Skeletal muscle satellite cell (primary cell): Measurements from ENCODE around the gene PSMG2.
"Not testable (repeated sequence)": the region's sequence is repeated elsewhere in the genome, so short reads cannot be mapped to it uniquely, and the experiment has no call there.

Experiments used
- H3K27me3 ChIP-seq: 2 replicates; pipeline ENCODE4 v1.7.0; 2013; ENCODE audit warnings: low read length; ENCODE audit not compliant: control insufficient read depth, insufficient read depth
- H3K36me3 ChIP-seq: 2 replicates; pipeline ENCODE4 v1.7.0; 2013; ENCODE audit warnings: mild to moderate bottlenecking, control low read depth, low read length; ENCODE audit not compliant: insufficient read depth
- H3K4me1 ChIP-seq: 2 replicates; pipeline ENCODE4 v1.7.0; 2013; ENCODE audit warnings: low read length; ENCODE audit not compliant: control insufficient read depth, insufficient read depth
- H3K4me2 ChIP-seq: 2 replicates; pipeline ENCODE4 v1.7.0; 2013; ENCODE audit warnings: mild to moderate bottlenecking, low read length
- H3K4me3 ChIP-seq: 2 replicates; pipeline ENCODE4 v1.7.0; 2013; ENCODE audit warnings: low read length
- H3K9ac ChIP-seq: 2 replicates; pipeline ENCODE4 v1.7.0; 2013; ENCODE audit warnings: mild to moderate bottlenecking, low read depth, low read length, moderate library complexity
- H3K9me3 ChIP-seq: replicated peaks from 2 replicates; pipeline ENCODE4 v1.7.0; 2013; ENCODE audit warnings: mild to moderate bottlenecking, control low read depth, low read length

The PSMG2 gene

DNA sequence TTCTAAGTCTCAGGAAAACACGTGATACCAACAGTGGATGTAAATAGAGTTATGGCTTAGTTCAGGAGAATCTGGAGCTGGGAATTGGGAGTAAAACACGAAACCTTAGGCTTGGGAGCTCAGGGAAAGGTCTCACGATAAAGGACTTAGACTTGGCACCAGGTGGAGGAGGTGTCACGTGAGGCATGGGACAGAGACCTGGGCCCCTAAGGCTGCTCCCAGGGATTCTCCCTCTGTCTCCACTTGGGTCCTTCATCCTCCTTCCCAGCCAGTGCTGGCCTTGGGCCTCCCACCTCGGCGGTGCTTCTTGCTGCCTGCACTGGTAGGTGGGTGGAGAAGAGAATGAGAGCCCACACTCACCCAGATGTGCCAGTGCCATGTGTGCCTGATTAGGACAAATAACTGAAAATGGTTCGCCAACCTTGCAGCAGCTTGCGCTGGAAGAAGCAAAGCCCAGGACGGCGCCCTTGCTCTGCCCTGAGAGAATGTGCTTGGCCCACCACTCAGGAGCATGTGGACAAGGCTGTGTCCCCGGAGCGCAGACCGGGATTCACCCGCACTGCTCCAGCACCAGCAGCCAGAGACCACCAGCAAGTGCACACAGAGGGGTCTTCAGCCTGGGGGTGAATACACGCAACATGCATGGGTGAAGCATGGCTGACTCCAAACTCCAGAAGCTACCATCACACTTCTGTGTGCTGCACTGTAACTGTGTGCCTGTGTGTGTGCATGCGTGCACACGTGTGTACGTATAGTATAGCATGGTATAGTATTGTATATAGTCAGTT lies 48.1 kb downstream of the PSMG2 start:
- no peaks in the 10 kb centered on the region for H3K36me3 ChIP-seq
- peak overlapping the region; percentile 33 for H3K4me2 ChIP-seq
- no peaks in the 10 kb centered on the region for H3K27me3 ChIP-seq
- H3K9me3 ChIP-seq = no peaks in the 10 kb centered on the region
- H3K9ac ChIP-seq = no peak overlapping the region
- H3K4me1 ChIP-seq = peaks cover 31% of the 10 kb centered on the region
- H3K4me3 ChIP-seq = no peak overlapping the region

DNA sequence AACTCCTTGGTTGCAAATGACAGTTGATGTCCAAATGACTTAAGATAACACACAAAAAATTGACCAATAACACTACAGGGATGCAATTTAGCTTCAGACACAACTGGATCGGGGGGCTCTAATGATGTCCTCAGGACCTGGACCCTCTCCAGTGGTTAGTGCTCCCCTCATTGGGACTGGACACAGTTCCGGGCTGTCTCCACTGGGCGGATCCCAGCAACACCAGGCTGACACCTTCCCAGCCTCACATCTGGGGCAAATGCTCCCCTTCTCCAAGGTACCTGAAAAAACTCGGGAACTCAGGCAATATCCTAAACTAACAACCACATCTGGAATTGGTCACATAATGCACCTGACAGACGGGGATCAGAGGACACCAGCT lies 48.7 kb downstream of the PSMG2 start:
- Histone ChIP-seq H3K9me3 (no peaks in the 10 kb centered on the region), H3K4me1 (peaks cover 31% of the 10 kb centered on the region), H3K4me3 (no peak overlapping the region), H3K27me3 (no peaks in the 10 kb centered on the region), H3K36me3 (no peaks in the 10 kb centered on the region), H3K9ac (no peak overlapping the region), H3K4me2 (no peak overlapping the region)

DNA sequence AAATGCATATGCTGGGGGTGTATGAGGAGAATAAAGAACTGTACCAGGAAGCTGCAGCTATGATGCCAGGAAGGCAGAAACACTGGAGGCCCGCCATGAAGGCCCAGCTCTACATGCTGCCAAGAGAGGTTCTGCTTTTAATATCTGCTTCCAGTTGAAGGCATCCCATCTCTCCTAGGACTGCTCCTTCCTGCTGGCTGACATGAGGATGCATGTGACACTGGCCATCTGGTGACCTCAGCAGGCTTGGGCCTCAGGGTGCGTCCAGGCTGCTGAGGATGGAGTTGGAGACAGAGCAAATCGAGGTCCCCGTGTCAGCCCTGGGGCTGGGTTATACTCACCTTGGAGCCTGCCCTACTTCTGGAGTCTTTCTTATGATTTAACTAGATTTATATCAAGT lies 49.0 kb downstream of the PSMG2 start:
- Histone ChIP-seq H3K4me1 (peaks cover 31% of the 10 kb centered on the region), H3K27me3 (no peaks in the 10 kb centered on the region), H3K9me3 (no peaks in the 10 kb centered on the region), H3K4me3 (no peak overlapping the region), H3K36me3 (no peaks in the 10 kb centered on the region), H3K4me2 (no peak overlapping the region), H3K9ac (no peak overlapping the region)

DNA sequence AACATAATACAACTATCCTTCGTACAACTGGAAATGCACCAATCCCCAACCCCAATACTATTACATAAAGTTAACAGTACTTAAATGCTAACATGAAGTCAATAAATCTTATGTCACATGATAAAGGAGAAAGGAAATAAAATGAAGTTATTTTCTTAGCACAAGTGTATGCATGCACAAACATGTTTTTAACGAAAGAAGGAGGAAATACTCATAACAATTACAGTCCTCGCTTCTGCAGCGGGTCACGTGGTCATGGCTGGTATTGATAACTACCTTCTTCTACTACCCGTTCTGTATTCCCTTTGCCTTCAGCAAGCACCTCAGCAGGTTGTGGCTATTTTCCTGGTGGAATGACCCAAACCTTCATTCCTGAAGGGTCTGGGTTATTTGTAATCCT lies 51.7 kb downstream of the PSMG2 start:
- Histone ChIP-seq H3K4me2 (no peak overlapping the region), H3K9me3 (no peaks in the 10 kb centered on the region), H3K27me3 (no peaks in the 10 kb centered on the region), H3K36me3 (no peaks in the 10 kb centered on the region), H3K4me1 (peaks cover 18% of the 10 kb centered on the region), H3K9ac (no peak overlapping the region), H3K4me3 (no peak overlapping the region)

DNA sequence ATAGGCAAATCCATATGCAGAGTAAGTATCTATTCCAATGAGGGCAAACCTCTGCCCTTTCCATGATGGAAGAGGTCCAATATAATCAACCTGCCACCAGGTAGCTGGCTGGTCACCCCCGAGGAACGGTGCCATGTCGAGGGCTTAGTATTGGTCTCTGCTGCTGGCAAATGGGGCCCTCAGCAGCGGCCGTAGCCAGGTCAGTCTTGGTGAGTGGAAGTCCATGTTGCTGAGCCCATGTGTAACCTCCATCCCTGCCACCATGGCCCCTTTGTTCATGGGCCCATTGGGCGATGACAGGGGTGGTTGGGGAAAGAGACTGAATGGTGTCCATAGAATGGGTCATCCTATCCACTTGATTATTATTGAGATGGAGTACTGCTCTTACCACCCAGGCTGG lies 52.8 kb downstream of the PSMG2 start:
- H3K4me3 ChIP-seq, H3K9ac ChIP-seq, H3K4me1 ChIP-seq, H3K9me3 ChIP-seq, H3K4me2 ChIP-seq, H3K27me3 ChIP-seq, H3K36me3 ChIP-seq: not testable (repeated sequence)

DNA sequence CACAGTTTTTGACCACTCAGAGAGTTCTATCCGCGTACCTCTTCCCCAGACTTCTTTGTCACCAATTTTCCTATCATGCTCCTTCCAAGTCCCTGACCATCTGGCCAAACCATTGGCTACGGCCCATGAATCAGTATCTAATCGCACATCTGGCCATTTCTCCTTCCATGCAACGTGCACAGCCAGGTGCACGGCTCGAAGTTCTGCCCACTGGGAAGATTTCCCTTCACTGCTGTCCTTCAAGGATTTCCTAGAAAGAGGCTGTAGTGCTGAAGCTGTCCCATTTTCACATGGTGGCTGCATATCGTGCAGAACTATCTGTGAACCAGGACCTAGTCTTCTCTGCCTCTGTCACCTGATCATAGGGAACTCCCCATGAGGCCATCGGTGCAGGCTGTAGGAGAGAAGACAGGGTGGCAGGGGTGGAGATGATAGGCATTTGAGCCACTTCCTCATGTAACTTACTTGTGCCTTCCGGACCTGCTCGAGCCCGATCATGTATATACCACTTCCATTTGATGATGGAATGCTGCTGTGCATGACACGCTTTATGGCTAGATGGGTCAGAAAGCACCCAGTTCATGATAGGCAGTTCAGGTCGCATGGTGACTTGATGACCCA lies 53.9 kb downstream of the PSMG2 start:
- H3K27me3 ChIP-seq, H3K36me3 ChIP-seq, H3K4me1 ChIP-seq: not testable (repeated sequence)

DNA sequence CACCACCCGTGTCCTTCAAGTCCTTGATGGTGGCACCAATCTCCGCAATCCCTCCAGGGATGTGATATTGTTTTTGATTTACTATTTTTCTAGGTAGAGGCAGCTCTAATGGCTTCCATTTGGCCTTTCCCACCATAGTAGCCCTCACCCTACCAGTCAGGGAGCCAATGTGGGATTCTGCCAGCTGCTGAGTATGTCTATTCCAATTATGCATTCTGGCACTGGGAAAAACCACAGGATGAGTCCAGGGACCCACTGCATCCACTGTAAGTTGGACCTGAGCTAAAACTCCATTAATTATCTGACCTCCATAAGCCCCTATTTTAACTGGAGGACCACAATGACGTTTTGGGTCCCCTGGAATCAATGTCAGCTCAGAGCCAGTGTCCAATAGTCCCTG lies 55.7 kb downstream of the PSMG2 start:
- H3K9me3 ChIP-seq, H3K4me3 ChIP-seq, H3K36me3 ChIP-seq, H3K27me3 ChIP-seq, H3K4me2 ChIP-seq, H3K9ac ChIP-seq, H3K4me1 ChIP-seq: not testable (repeated sequence)

More for the DNA sequence above, 53.9 kb downstream of the PSMG2 start:
- not testable (repeated sequence) for H3K9me3 ChIP-seq, H3K4me2 ChIP-seq, H3K4me3 ChIP-seq, H3K9ac ChIP-seq

DNA sequence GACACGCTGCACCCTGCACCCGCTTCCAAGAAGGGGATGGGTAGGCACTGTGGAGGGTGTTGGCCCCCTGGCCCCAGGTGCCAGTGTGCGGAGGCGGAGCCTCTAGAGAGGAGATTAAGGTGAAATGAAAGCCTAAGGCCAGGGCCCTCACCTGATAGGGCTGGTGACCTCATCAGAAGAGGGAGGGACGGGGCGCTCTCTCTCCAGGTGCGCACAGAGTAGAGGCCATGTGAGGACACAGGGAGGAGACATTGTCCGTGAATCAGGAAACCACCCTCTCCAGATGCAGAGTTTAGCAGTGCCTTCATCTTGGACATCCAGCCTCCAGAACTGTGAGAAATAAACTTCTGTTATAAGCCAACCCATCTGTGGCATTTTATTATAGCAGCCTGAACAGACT lies 62.3 kb downstream of the PSMG2 start:
- H3K27me3 ChIP-seq = no peaks in the 10 kb centered on the region
- no peak overlapping the region for H3K9ac ChIP-seq
- H3K4me1 ChIP-seq = peaks cover 15% of the 10 kb centered on the region
- H3K4me2 ChIP-seq = no peak overlapping the region
- no peaks in the 10 kb centered on the region for H3K36me3 ChIP-seq
- no peak overlapping the region for H3K4me3 ChIP-seq
- H3K9me3 ChIP-seq = no peaks in the 10 kb centered on the region

DNA sequence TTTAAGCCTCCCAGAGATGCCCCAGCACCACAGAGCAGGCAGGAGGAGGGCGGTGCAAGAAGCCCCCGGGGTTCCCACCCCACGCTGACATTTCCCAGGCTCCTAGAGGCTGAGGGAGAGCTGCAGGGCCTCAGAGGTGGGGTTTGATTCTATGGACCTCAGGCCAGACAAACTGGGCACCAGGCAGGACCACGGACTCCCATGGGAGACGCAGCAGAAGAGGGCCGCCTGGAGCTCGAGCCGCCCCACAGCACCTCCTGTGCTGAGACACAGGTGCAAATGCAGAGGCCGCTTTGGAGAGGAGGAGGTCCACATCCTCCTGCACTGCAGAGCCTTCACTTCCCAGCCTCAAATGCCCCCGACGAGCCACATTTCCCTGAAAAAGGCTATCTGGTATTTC lies 62.7 kb downstream of the PSMG2 start:
- Histone ChIP-seq H3K36me3 (no peaks in the 10 kb centered on the region), H3K27me3 (no peaks in the 10 kb centered on the region), H3K4me3 (no peak overlapping the region), H3K4me2 (no peak overlapping the region), H3K9ac (no peak overlapping the region), H3K4me1 (peaks cover 16% of the 10 kb centered on the region), H3K9me3 (no peaks in the 10 kb centered on the region)

DNA sequence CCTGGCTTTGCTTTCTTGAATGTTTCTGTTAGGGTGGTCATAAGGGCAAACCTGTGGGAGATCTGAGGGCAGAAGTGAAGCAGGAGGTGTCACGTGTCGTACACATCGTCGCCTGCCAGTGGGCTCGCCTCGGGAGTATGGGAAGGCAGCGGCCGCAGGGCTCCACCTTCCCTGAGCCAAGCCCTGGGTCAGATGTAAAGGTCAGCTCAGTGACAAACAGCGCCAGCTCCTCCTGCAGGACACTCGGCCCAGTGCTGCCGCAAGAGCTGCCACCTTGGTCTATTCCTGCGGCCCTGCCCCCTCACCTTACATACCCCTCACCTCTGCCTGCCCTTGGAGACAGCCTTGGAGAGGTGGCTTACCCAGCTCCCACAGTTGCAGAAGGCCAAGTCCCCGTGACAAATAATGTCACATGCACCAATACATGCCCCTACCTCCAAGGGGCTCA lies 64.2 kb downstream of the PSMG2 start:
- no peak overlapping the region for H3K9ac ChIP-seq
- H3K4me1 ChIP-seq = peaks cover 16% of the 10 kb centered on the region
- no peaks in the 10 kb centered on the region for H3K36me3 ChIP-seq
- no peak overlapping the region for H3K4me3 ChIP-seq
- H3K27me3 ChIP-seq = no peaks in the 10 kb centered on the region
- H3K9me3 ChIP-seq = no peaks in the 10 kb centered on the region
- no peak overlapping the region for H3K4me2 ChIP-seq

DNA sequence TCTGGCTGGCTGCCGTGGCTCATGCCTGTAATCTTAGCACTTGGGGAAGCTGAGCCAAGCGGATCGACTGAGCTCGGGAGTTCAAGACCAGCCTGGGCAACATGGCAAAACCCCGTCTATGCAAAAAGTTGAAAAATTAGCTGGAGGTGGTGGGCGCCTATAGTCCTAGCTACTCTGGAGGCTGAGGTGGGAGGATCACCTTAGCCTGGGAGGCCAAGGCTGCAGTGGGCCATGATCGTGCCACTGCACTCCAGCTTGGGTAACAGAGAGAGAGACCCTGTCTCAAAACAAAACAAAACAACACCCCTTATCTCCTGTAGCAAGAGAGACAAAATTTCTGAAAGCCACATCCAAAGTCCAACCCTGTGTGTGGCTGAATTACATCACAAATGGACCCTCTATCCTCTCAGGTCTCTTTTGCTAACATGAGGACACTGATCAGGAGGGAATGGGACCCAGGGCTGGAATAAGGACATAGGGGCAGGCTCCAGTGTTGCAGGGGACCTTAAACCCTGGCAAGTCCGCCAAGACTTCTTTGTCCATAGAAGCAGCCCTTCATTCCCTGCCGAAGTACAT lies 64.8 kb downstream of the PSMG2 start:
- Histone ChIP-seq H3K4me3 (no peak overlapping the region), H3K9ac (no peak overlapping the region), H3K4me2 (no peak overlapping the region), H3K36me3 (no peaks in the 10 kb centered on the region), H3K9me3 (no peaks in the 10 kb centered on the region), H3K4me1 (peaks cover 16% of the 10 kb centered on the region), H3K27me3 (no peaks in the 10 kb centered on the region)

DNA sequence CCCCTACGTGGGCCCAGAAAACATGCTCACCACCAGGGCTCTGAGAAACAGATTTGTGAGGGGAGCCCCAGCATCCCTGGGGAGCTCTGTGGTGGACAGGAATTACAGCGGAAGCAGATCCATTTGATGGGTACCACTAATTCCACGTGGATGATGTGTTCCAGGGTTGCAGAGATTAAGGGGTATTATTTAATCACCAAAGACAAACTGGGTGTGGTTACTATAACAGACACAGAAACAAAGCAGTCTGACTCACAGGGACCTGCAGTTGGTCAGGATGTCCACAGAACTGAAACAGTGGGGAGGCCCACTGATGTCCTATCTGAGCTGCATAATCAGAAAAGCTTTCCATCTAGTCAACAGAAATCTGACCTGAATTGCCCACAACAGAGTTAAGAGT lies 65.8 kb downstream of the PSMG2 start:
- peaks cover 16% of the 10 kb centered on the region for H3K4me1 ChIP-seq
- no peak overlapping the region for H3K4me2 ChIP-seq
- no peak overlapping the region for H3K4me3 ChIP-seq
- no peaks in the 10 kb centered on the region for H3K9me3 ChIP-seq
- H3K9ac ChIP-seq = no peak overlapping the region
- H3K27me3 ChIP-seq = no peaks in the 10 kb centered on the region
- H3K36me3 ChIP-seq = no peaks in the 10 kb centered on the region
